Activated CD4-positive, alpha-beta T cell treated with anti-CD3 and anti-CD28 coated beads, Interleukin-2, amount 50 U/mL, for 16 hours (primary cell): ENCODE data around the gene EFCAB11.
"Not testable (repeated sequence)": the region's sequence is repeated elsewhere in the genome, so short reads cannot be mapped to it uniquely, and the experiment has no call there.

Experiments
- DNase-seq: peaks from one replicate; pipeline ENCODE4 v3.0.0-alpha.2; 2020

EFCAB11 gene

GRCh38 chr14:89910691-89911009, 43.9 kb downstream of the EFCAB11 start:
- DNase-seq, result no peak

GRCh38 chr14:89909586-89909985, 44.9 kb downstream of the EFCAB11 start:
- no peak for DNase-seq

- no peak for DNase-seq
Measured at GRCh38 chr14:89908712-89909450, 45.6 kb downstream of the EFCAB11 start.

GRCh38 chr14:89907655-89908054, 46.9 kb downstream of the EFCAB11 start:
- DNase-seq, result no peak

GRCh38 chr14:89906000-89906399, 48.5 kb downstream of the EFCAB11 start:
- DNase-seq, result no peak

GRCh38 chr14:89903340-89903952, 51.1 kb downstream of the EFCAB11 start:
- no peak for DNase-seq

- DNase-seq, result no peak
Measured at GRCh38 chr14:89902881-89903280, 51.6 kb downstream of the EFCAB11 start.

GRCh38 chr14:89900802-89901201, 53.7 kb downstream of the EFCAB11 start:
- no peak for DNase-seq

- no peak for DNase-seq
Measured at GRCh38 chr14:89899917-89900663, 54.4 kb downstream of the EFCAB11 start.

- no peak for DNase-seq
Measured at GRCh38 chr14:89899291-89899690, 55.2 kb downstream of the EFCAB11 start.

GRCh38 chr14:89893388-89893787, 61.1 kb downstream of the EFCAB11 start:
- DNase-seq, result not testable (repeated sequence)

GRCh38 chr14:89892953-89893352, 61.6 kb downstream of the EFCAB11 start:
- no peak for DNase-seq

- not testable (repeated sequence) for DNase-seq
Measured at GRCh38 chr14:89891721-89892120, 62.8 kb downstream of the EFCAB11 start.

GRCh38 chr14:89891055-89891454, 63.5 kb downstream of the EFCAB11 start:
- DNase-seq, result no peak

GRCh38 chr14:89890589-89890988, 63.9 kb downstream of the EFCAB11 start:
- DNase-seq, result no peak

- DNase-seq, result no peak
Measured at GRCh38 chr14:89889626-89890025, 64.9 kb downstream of the EFCAB11 start.

GRCh38 chr14:89884761-89885160, 69.8 kb downstream of the EFCAB11 start:
- DNase-seq, result no peak

- no peak for DNase-seq
Measured at GRCh38 chr14:89881839-89882238, 72.7 kb downstream of the EFCAB11 start.

- DNase-seq, result not testable (repeated sequence)
Measured at GRCh38 chr14:89874091-89874490, 80.4 kb downstream of the EFCAB11 start.

GRCh38 chr14:89870316-89870715, 84.2 kb downstream of the EFCAB11 start:
- DNase-seq, result no peak

GRCh38 chr14:89869606-89870005, 84.9 kb downstream of the EFCAB11 start:
- no peak for DNase-seq

GRCh38 chr14:89866458-89866857, 88.1 kb downstream of the EFCAB11 start:
- no peak for DNase-seq

- no peak for DNase-seq
Measured at GRCh38 chr14:89865153-89865552, 89.4 kb downstream of the EFCAB11 start.

GRCh38 chr14:89862856-89863255, 91.7 kb downstream of the EFCAB11 start:
- DNase-seq, result no peak
